Psoas muscle (tissue), 8 donors: ENCODE data around the gene ZNF688. TPM values are rescaled to one million over a fixed set of nuclear protein-coding genes. Genes with fewer than 3 reads are reported as not detected.

Experiments
- ATAC-seq, 4 donors: fragments of 200-7000 bp; cut with Tn5 transposase; one replicate each; pipeline ENCODE4 v1.9.1; 2020; ENCODE audit warnings: moderate library complexity in 3 of 4, mild to moderate bottlenecking in 2 of 4
- DNase-seq, 2 donors: peaks; one replicate each; pipeline ENCODE4 v3.0.0-alpha.2; 2020
- H3K27ac ChIP-seq: fragments of 200-600 bp; one replicate; pipeline ENCODE4 v1.8.0; 2022
- H3K27me3 ChIP-seq, 3 donors: fragments of 200-600 bp in 1 of 3; one replicate each; pipeline versions ENCODE4 v1.6.1 to v1.8.0; 2013 to 2022; ENCODE audit warnings: low read length in 2 of 3, mild to moderate bottlenecking in 2 of 3, moderate library complexity in 1 of 3; ENCODE audit not compliant: insufficient read depth in 3 of 3
- H3K36me3 ChIP-seq, 2 donors: fragments of 200-600 bp in 1 of 2; one replicate each; pipeline versions ENCODE4 v1.6.1 to v1.8.0; 2013 to 2022; ENCODE audit warnings: low read depth in 1 of 2, mild to moderate bottlenecking in 1 of 2, moderate library complexity in 1 of 2; ENCODE audit not compliant: insufficient read depth in 1 of 2
- H3K4me1 ChIP-seq: fragments of 200-600 bp; one replicate; pipeline ENCODE4 v1.8.0; 2022
- H3K4me3 ChIP-seq: fragments of 200-600 bp; one replicate; pipeline ENCODE4 v1.8.0; 2022; ENCODE audit warnings: mild to moderate bottlenecking
- H3K9me3 ChIP-seq: fragments of 200-600 bp; one replicate; pipeline ENCODE4 v1.8.0; 2022
- CTCF ChIP-seq: fragments of 200-600 bp; IDR thresholded peaks from one replicate; pipeline ENCODE4 v1.8.0; 2022; ENCODE audit warnings: antibody characterized with exemption
- WGBS, 3 donors: extraction: QIAGEN DNeasy Blood & Tissue Kit; methylation state at CpG; one replicate each; pipeline versions ENCODE4 v1.1.6 to v1.1.7; 2013; 5-methylcytosine and 5-hydroxymethylcytosine counted together
- intact Hi-C, 2 donors: fragments of 100-400 bp; cut with DNase I; formaldehyde crosslinking; loops; one replicate each; pipeline versions ENCODE4 v1.11.0 to v1.14.2; 2022
- polyA plus RNA-seq, 3 donors: library from polyadenylated mRNA; stranded (reverse); fragments of 200-250 nt; gene quantifications; one replicate each; pipeline ENCODE4 v1.2.3, GENCODE V29; 2013
- total RNA-seq, 4 donors: library from RNA; stranded (reverse); fragmentation: NEBNext Ultra II Directional in 2 of 4; extraction: Animal tissue kit (Norgen Biotek cat#: 25700) in 2 of 4; gene quantifications; one replicate each; pipeline versions ENCODE4 v1.2.1 to v1.2.4, GENCODE V29; 2021 to 2023
- donor health status: healthy with polysubstance abuse.
- donor health status: DM: no; HTN: no; CAD: no; lungs with moderate emphysema.
- donor health status: Bipolar disorder and iron deficiency.
- donor health status: healthy.
- donor health status: DM: yes; HTN: yes; CAD: no.
- donor health status: DM: no; HTN: no; CAD: no.
- donor health status: DM: no; HTN: no; CAD: no.
- donor health status: DM: yes; HTN: yes; CAD: no.

ZNF688 gene
- total and polyA plus RNA-seq, 7 donors, result 11.1 to 21.2 (median 14.9) TPM

GRCh38 chr16:30556125-30556473, 15.4 kb downstream of the ZNF688 start:
- peak; percentile 31 to 42 (median 38) for ATAC-seq
- Histone ChIP-seq H3K4me1 (peaks cover 31% of the 10 kb centered on the region), H3K27me3 (no peaks in the 10 kb centered on the region), H3K27ac (peak overlapping the region; percentile 97), H3K36me3 (peaks cover 0 to 30% of the 10 kb centered on the region in 2 donors), H3K4me3 (no peak overlapping the region), H3K9me3 (no peaks in the 10 kb centered on the region)
- no peak for TF ChIP-seq CTCF
- intact Hi-C loops, result no loop called here
- peak; percentile 36 to 82 for DNase-seq
- 22 to 44% (median 31%) methylated on average over 10 of the region's 10 CpGs for WGBS, 3 donors

GRCh38 chr16:30555315-30556124, 16.0 kb downstream of the ZNF688 start:
- H3K4me1 ChIP-seq, result peaks cover 31% of the 10 kb centered on the region
- ATAC-seq (no peak), DNase-seq (peak in 1 of 2 donors; percentile 49)
- peaks cover 0 to 30% of the 10 kb centered on the region in 2 donors for H3K36me3 ChIP-seq
- no peaks in the 10 kb centered on the region for H3K27me3 ChIP-seq
- intact Hi-C loops, result no loop called here
- peak overlapping the region; percentile 97 for H3K27ac ChIP-seq
- no peak overlapping the region for H3K4me3 ChIP-seq
- no peak for TF ChIP-seq CTCF
- H3K9me3 ChIP-seq, result no peaks in the 10 kb centered on the region
- 92% methylated on average over 67 to 69 of the region's 69 CpGs for WGBS, 3 donors

- peaks cover 31% of the 10 kb centered on the region for H3K4me1 ChIP-seq
- TF ChIP-seq CTCF, result no peak
- H3K9me3 ChIP-seq, result no peaks in the 10 kb centered on the region
- no peak overlapping the region for H3K4me3 ChIP-seq
- intact Hi-C loops, result no loop called here
- H3K27me3 ChIP-seq, result no peaks in the 10 kb centered on the region
- WGBS, 3 donors, result 94 to 95% (median 94%) methylated on average over 16 to 18 of the region's 18 CpGs
- H3K36me3 ChIP-seq, result peaks cover 0 to 30% of the 10 kb centered on the region in 2 donors
- H3K27ac ChIP-seq, result peak overlapping the region; percentile 97
- DNase-seq (no peak), ATAC-seq (no peak)
Measured at GRCh38 chr16:30554557-30555314, 16.8 kb downstream of the ZNF688 start.

- H3K36me3 ChIP-seq, result peaks cover 0 to 30% of the 10 kb centered on the region in 2 donors
- no peak for ATAC-seq
- WGBS, 3 donors, result 85 to 91% (median 91%) methylated on average over 2 of the region's 2 CpGs
- H3K27ac ChIP-seq, result peak overlapping the region; percentile 41
- TF ChIP-seq CTCF, result no peak
- H3K9me3 ChIP-seq, result no peaks in the 10 kb centered on the region
- H3K4me3 ChIP-seq, result no peak overlapping the region
- H3K27me3 ChIP-seq, result no peaks in the 10 kb centered on the region
- peaks cover 36% of the 10 kb centered on the region for H3K4me1 ChIP-seq
- DNase-seq, result no peak
- intact Hi-C loops, result no loop called here
Measured at GRCh38 chr16:30553393-30553899, 18.1 kb downstream of the ZNF688 start.
